Cardiac fibroblast (primary cell): ENCODE data around the gene SESTD1.

Experiments
- DNase-seq, 2 donors: peaks; one replicate each; pipeline versions ENCODE4 v3.0.0 to v3.0.0-alpha.2; 2010; ENCODE audit warnings: low read depth in 2 of 2
- H3K4me3 ChIP-seq, 2 donors: replicated peaks in 1 of 2; 1 replicate in 1 of 2; 2 replicates in 1 of 2; pipeline ENCODE4 v1.5.1; 2011; ENCODE audit warnings: low read depth in 2 of 2, low read length in 2 of 2, mild to moderate bottlenecking in 2 of 2, moderate library complexity in 1 of 2
- TF ChIP-seq, protein P1 (sequence below): IDR thresholded peaks from one replicate; pipeline ENCODE4 v1.5.1; 2011; ENCODE audit warnings: low read depth, mild to moderate bottlenecking, low read length, inconsistent platforms

Gene SESTD1

DNA sequence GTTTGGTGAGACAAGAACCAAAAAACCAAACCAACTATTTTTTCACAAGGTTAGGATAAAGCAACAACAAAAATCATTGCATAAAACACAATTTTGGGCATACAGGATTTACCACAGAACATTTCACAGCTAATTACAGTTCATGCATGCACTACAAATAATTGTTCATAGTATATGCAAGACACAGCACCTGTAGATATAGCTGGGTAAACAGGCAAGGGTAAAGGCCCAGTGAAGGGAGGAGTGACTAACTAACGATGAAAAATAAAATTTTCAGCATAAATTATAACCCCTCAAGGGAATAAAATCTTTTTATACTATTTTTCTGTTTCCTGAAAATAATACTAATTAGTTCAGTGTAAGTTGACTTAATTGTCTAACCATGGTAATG is 141.4 kb downstream of the SESTD1 start:
- no peak for DNase-seq
- TF ChIP-seq, protein P1, sequence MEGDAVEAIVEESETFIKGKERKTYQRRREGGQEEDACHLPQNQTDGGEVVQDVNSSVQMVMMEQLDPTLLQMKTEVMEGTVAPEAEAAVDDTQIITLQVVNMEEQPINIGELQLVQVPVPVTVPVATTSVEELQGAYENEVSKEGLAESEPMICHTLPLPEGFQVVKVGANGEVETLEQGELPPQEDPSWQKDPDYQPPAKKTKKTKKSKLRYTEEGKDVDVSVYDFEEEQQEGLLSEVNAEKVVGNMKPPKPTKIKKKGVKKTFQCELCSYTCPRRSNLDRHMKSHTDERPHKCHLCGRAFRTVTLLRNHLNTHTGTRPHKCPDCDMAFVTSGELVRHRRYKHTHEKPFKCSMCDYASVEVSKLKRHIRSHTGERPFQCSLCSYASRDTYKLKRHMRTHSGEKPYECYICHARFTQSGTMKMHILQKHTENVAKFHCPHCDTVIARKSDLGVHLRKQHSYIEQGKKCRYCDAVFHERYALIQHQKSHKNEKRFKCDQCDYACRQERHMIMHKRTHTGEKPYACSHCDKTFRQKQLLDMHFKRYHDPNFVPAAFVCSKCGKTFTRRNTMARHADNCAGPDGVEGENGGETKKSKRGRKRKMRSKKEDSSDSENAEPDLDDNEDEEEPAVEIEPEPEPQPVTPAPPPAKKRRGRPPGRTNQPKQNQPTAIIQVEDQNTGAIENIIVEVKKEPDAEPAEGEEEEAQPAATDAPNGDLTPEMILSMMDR: no peak
- H3K4me3 ChIP-seq: no peak overlapping the region

GRCh38 chr2:179107737-179108136 is 156.9 kb downstream of the SESTD1 start:
- TF ChIP-seq, protein P1: no peak
- no peak overlapping the region for H3K4me3 ChIP-seq
- peak; percentile 25 to 77 for DNase-seq

- DNase-seq: peak; percentile 93 to 99
- no peak overlapping the region for H3K4me3 ChIP-seq
- TF ChIP-seq, protein P1: no peak
Measured at GRCh38 chr2:179106676-179107428, 157.8 kb downstream of the SESTD1 start.

DNA sequence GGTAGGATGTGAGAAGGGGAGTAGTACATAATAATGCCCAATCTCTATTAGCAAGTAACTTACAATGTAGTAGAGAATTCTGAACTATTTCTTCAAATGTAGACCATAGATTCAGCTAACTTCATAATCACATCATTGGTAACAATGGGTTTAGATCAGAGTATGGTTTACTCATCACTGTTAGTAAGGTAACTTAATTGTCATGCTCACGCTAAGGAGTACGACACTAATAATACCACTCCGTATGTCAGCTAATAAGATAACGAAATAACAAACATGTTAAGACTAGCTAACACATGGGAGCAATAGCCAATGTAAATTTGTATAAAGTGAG is 158.3 kb downstream of the SESTD1 start:
- TF ChIP-seq, protein P1: no peak
- no peak for DNase-seq
- no peak overlapping the region for H3K4me3 ChIP-seq

DNA sequence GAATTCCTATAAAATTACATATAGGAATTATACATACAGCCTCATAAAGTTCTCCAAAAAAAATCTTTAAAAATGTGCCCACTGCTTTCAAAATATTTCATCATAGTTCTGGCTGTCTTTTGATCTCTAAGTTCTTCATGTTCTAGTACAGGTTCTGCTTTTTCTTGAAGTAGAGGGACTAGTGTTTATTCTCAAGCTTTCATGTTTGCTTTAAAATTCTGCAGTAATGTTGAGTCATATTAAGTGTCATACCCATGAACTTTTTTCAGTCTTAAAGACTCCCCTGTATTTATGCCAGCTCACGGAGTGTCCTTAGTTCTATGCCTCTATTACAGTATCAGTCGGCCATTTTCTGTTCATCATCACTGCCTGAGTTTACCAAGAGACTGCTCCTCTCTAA is 159.9 kb downstream of the SESTD1 start:
- DNase-seq: peak; percentile 17 to 89
- TF ChIP-seq, protein P1: no peak
- no peak overlapping the region for H3K4me3 ChIP-seq

DNA sequence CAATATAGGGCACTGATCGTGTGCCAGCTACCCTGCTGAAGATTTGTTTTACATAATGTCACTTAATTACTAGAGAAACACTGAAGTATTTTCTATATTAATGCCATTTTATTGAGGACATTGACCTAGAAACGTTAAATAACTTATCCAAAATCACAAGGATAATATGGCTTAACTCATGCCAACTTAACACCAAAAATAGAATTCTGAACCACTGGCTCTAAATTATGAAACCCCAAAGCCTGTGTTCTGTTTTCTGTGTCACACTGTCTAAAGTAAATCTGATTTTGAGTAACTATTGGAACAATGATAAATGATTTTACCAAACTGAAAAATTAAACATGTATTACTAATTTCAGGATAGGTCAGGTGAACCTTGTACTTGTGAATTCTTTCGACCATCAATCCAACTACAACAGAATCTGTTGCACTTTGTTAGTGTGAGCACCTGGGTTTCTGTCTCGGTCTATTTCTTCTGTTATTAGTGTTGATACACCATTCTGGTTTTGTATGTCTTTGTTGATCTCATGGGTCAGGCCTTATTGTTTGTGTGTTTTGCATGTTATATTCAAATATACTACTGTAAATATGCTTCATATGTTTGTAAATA is 166.4 kb downstream of the SESTD1 start:
- TF ChIP-seq, protein P1: no peak
- no peak for DNase-seq
- H3K4me3 ChIP-seq: no peak overlapping the region
